ENCODE results near the gene SPATA16.
A peak's percentile ranks its signal among the peaks of the same experiment; 100 is the strongest.
"Not testable (repeated sequence)": the region's sequence is repeated elsewhere in the genome, so short reads cannot be mapped to it uniquely, and the experiment has no call there.

SPATA16 gene

GRCh38 chr3:173140986-173141385 is at the start of gene SPATA16:
Gene SPATA16 (minus strand): TSS chr3:173141235. CDS start chr3:173117731, 23,504 bp downstream.
- no peak for DNase-seq

- DNase-seq: not testable (repeated sequence)
These were observed 42.0 kb upstream of the SPATA16 start for GRCh38 chr3:173183022-173183421.

- no peak for DNase-seq
These were observed 32.6 kb upstream of the SPATA16 start for GRCh38 chr3:173173652-173174051.

- DNase-seq: not testable (repeated sequence)
These were observed 18.1 kb upstream of the SPATA16 start for GRCh38 chr3:173159139-173159538.

GRCh38 chr3:173156533-173156932 is 15.5 kb upstream of the SPATA16 start:
- DNase-seq: not testable (repeated sequence)

- DNase-seq: no peak
These were observed 12.6 kb upstream of the SPATA16 start for GRCh38 chr3:173153631-173154030.

- DNase-seq: no peak
These were observed 1.6 kb downstream of the SPATA16 start for GRCh38 chr3:173139420-173139819.

GRCh38 chr3:173138026-173138425 is 3.0 kb downstream of the SPATA16 start:
- DNase-seq: no peak

- no peak for DNase-seq
These were observed 6.0 kb downstream of the SPATA16 start for GRCh38 chr3:173135059-173135458.

- DNase-seq: no peak
These were observed 12.4 kb downstream of the SPATA16 start for GRCh38 chr3:173128633-173129032.

GRCh38 chr3:173111321-173111720 is 29.7 kb downstream of the SPATA16 start:
- no peak for DNase-seq

- peak; percentile 75 for DNase-seq
These were observed 31.9 kb downstream of the SPATA16 start for GRCh38 chr3:173109143-173109542.

GRCh38 chr3:173103469-173103868 is 37.6 kb downstream of the SPATA16 start:
- no peak for DNase-seq

GRCh38 chr3:173098959-173099358 is 42.1 kb downstream of the SPATA16 start:
- DNase-seq: no peak

GRCh38 chr3:173096994-173097785 is 43.8 kb downstream of the SPATA16 start:
- DNase-seq: no peak

GRCh38 chr3:173096140-173096539 is 44.9 kb downstream of the SPATA16 start:
- DNase-seq: no peak

GRCh38 chr3:173092038-173092437 is 49.0 kb downstream of the SPATA16 start:
- no peak for DNase-seq

- no peak for DNase-seq
These were observed 50.5 kb downstream of the SPATA16 start for GRCh38 chr3:173090492-173090891.

- no peak for DNase-seq
These were observed 51.8 kb downstream of the SPATA16 start for GRCh38 chr3:173089283-173089682.

GRCh38 chr3:173078525-173078924 is 62.5 kb downstream of the SPATA16 start:
- no peak for DNase-seq

GRCh38 chr3:173066044-173067004 is 74.7 kb downstream of the SPATA16 start:
- DNase-seq: no peak

GRCh38 chr3:173065543-173065981 is 75.5 kb downstream of the SPATA16 start:
- DNase-seq: peak; percentile 51

GRCh38 chr3:173064631-173065030 is 76.4 kb downstream of the SPATA16 start:
- no peak for DNase-seq

GRCh38 chr3:173058229-173058628 is 82.8 kb downstream of the SPATA16 start:
- DNase-seq: no peak

Data from islet precursor cell (in vitro differentiated cells).